Osteocyte (in vitro differentiated cells): ENCODE measurements around the gene ANKS3. TPM values are rescaled to one million over a fixed set of nuclear protein-coding genes. Genes with fewer than 3 reads are reported as not detected.

Source experiments
- DNase-seq: peaks from one replicate; pipeline ENCODE4 v3.0.0; 2021; ENCODE audit warnings: mixed read lengths; ENCODE audit not compliant: unreplicated experiment; ENCODE audit errors: extremely low spot score
- H3K27ac Mint-ChIP-seq: one replicate; pipeline ENCODE4 v1.8.0; 2021; ENCODE audit warnings: mild to moderate bottlenecking, mixed read lengths; ENCODE audit not compliant: unreplicated experiment
- H3K27me3 Mint-ChIP-seq: one replicate; pipeline ENCODE4 v1.8.0; 2021; ENCODE audit warnings: mixed read lengths; ENCODE audit not compliant: unreplicated experiment
- H3K36me3 Mint-ChIP-seq: one replicate; pipeline ENCODE4 v1.8.0; 2021; ENCODE audit warnings: mixed read lengths; ENCODE audit not compliant: unreplicated experiment
- H3K4me1 Mint-ChIP-seq: one replicate; pipeline ENCODE4 v1.8.0; 2021; ENCODE audit warnings: mixed read lengths; ENCODE audit not compliant: unreplicated experiment
- H3K4me3 Mint-ChIP-seq: one replicate; pipeline ENCODE4 v1.8.0; 2021; ENCODE audit warnings: mild to moderate bottlenecking, moderate library complexity, mixed read lengths; ENCODE audit not compliant: unreplicated experiment
- H3K9me3 Mint-ChIP-seq: one replicate; pipeline ENCODE4 v1.8.0; 2021; ENCODE audit warnings: mixed read lengths; ENCODE audit not compliant: unreplicated experiment
- CTCF ChIP-seq: fragments of 200-600 bp; sonication (generic); IDR thresholded peaks from 2 replicates; pipeline ENCODE4 v1.5.0; 2021; ENCODE audit warnings: antibody characterized with exemption, mild to moderate bottlenecking, moderate library complexity
- total RNA-seq: library from RNA; stranded (reverse); gene quantifications from 2 replicates; pipeline ENCODE4 v1.2.1, GENCODE V29; 2021

The ANKS3 gene
- total RNA-seq, 1 donor from 2014 or later = 30.0 TPM

- no peaks in the 10 kb centered on the region for H3K27me3 Mint-ChIP-seq
- peak overlapping the region; percentile 79 for H3K4me3 Mint-ChIP-seq
- peaks cover 13% of the 10 kb centered on the region for H3K36me3 Mint-ChIP-seq
- TF ChIP-seq CTCF = no peak
- peak overlapping the region; percentile 74 for H3K27ac Mint-ChIP-seq
- no peaks in the 10 kb centered on the region for H3K9me3 Mint-ChIP-seq
- no peak for DNase-seq
- peaks cover 28% of the 10 kb centered on the region for H3K4me1 Mint-ChIP-seq
These were observed 31.7 kb upstream of the ANKS3 start for GRCh38 chr16:4765511-4766474.

- no peaks in the 10 kb centered on the region for H3K9me3 Mint-ChIP-seq
- H3K27ac Mint-ChIP-seq = no peak overlapping the region
- TF ChIP-seq CTCF = no peak
- H3K4me3 Mint-ChIP-seq = no peak overlapping the region
- H3K27me3 Mint-ChIP-seq = no peaks in the 10 kb centered on the region
- peaks cover 27% of the 10 kb centered on the region for H3K36me3 Mint-ChIP-seq
- peaks cover 22% of the 10 kb centered on the region for H3K4me1 Mint-ChIP-seq
- DNase-seq = no peak
These were observed 29.7 kb upstream of the ANKS3 start for GRCh38 chr16:4763791-4764190.

GRCh38 chr16:4762205-4762604 lies 28.1 kb upstream of the ANKS3 start:
- DNase-seq = no peak
- H3K27ac Mint-ChIP-seq = no peak overlapping the region
- no peak for TF ChIP-seq CTCF
- no peaks in the 10 kb centered on the region for H3K9me3 Mint-ChIP-seq
- H3K4me1 Mint-ChIP-seq = peaks cover 10% of the 10 kb centered on the region
- peaks cover 33% of the 10 kb centered on the region for H3K36me3 Mint-ChIP-seq
- H3K4me3 Mint-ChIP-seq = no peak overlapping the region
- H3K27me3 Mint-ChIP-seq = no peaks in the 10 kb centered on the region

- no peak overlapping the region for H3K4me3 Mint-ChIP-seq
- no peak for TF ChIP-seq CTCF
- no peaks in the 10 kb centered on the region for H3K4me1 Mint-ChIP-seq
- no peak overlapping the region for H3K27ac Mint-ChIP-seq
- H3K9me3 Mint-ChIP-seq = no peaks in the 10 kb centered on the region
- DNase-seq = no peak
- H3K27me3 Mint-ChIP-seq = no peaks in the 10 kb centered on the region
- H3K36me3 Mint-ChIP-seq = peaks cover 40% of the 10 kb centered on the region
These were observed 26.3 kb upstream of the ANKS3 start for GRCh38 chr16:4760221-4760910.

GRCh38 chr16:4755687-4756086 lies 21.6 kb upstream of the ANKS3 start:
- Mint-ChIP-seq H3K36me3 (peaks cover 37% of the 10 kb centered on the region), H3K27ac (no peak overlapping the region), H3K4me3 (no peak overlapping the region), H3K27me3 (no peaks in the 10 kb centered on the region), H3K9me3 (no peaks in the 10 kb centered on the region), H3K4me1 (no peaks in the 10 kb centered on the region)
- DNase-seq = no peak
- no peak for TF ChIP-seq CTCF
